K562 (cell line): Measurements from ENCODE around the gene DPH2. TPM values are rescaled to one million over a fixed set of nuclear protein-coding genes. Genes with fewer than 3 reads are reported as not detected.
A peak's percentile ranks its signal among the peaks of the same experiment; 100 is the strongest.

Source experiments
- GABPB2 ChIP-seq: fragments of 250-450 bp; sonication (Bioruptor Pico); conservative IDR thresholded peaks from 2 replicates; pipeline ENCODE4 v1.5.1; 2021; ENCODE audit warnings: mild to moderate bottlenecking
- HCFC1 ChIP-seq: IDR thresholded peaks from 2 replicates; pipeline ENCODE4 v1.6.1; 2012; ENCODE audit warnings: low read depth, low read length, improper control_type of control experiment
- NONO ChIP-seq, 2 experiments: fragments of 200-400 bp in 1 of 2; fragments of 450-650 bp in 1 of 2; formaldehyde crosslinking in 1 of 2; IDR thresholded peaks; 2 replicates each; pipeline ENCODE4 v1.6.1; 2017; ENCODE audit warnings: low read depth in 2 of 2, mild to moderate bottlenecking in 2 of 2, moderate library complexity in 2 of 2, low read length in 1 of 2
- PTBP1 ChIP-seq: fragments of 200-400 bp; formaldehyde crosslinking; IDR thresholded peaks from 2 replicates; pipeline ENCODE4 v1.6.1; 2017; ENCODE audit warnings: low read depth, low read length
- SMAD4 ChIP-seq: fragments of 250-450 bp; sonication (Bioruptor Pico); conservative IDR thresholded peaks from 2 replicates; pipeline ENCODE4 v1.8.0; 2021; ENCODE audit warnings: inconsistent platforms, mild to moderate bottlenecking, moderate library complexity
- ZNF174 ChIP-seq: fragments of 250-450 bp; sonication (Bioruptor Pico); IDR thresholded peaks from 2 replicates; pipeline ENCODE4 v1.4.0; 2020; ENCODE audit warnings: mild to moderate bottlenecking
- ZNF263 ChIP-seq: sonication (generic); formaldehyde crosslinking; IDR thresholded peaks from 2 replicates; pipeline ENCODE4 v1.8.0; 2022; ENCODE audit warnings: mild to moderate bottlenecking, missing genetic modification reagents, borderline replicate concordance
- polyA plus RNA-seq, 8 experiments: library from polyadenylated mRNA; depleted of rRNA in 4 of 8; stranded (reverse) in 5 of 8; unstranded in 3 of 8; fragments of >200 nt; fragmentation: Nextera tagmentation in 2 of 8; fragmentation: Illumina TruSeq in 1 of 8; extraction: Ambion mirVana in 2 of 8; extraction: Trizol in 1 of 8; gene quantifications; 2 replicates each; pipeline versions ENCODE4 v1.2.1 to v1.2.3, GENCODE V29; 2011 to 2014; ENCODE audit warnings: inconsistent platforms in 1 of 8, missing spikeins in 1 of 8
- total RNA-seq, 7 experiments: library from RNA; depleted of rRNA in 6 of 7; stranded (reverse); fragments of >200 nt in 6 of 7; fragmentation: Illumina TruSeq in 2 of 7; extraction: Trizol in 2 of 7; gene quantifications; 2 replicates each; pipeline versions ENCODE4 v1.2.1 to v1.2.3, GENCODE V29; 2011 to 2021; ENCODE audit warnings: low replicate concordance in 1 of 7
- TF ChIP-seq, protein P1 (sequence below), 2 experiments: fragments of 450-650 bp in 1 of 2; sonication (generic) in 1 of 2; formaldehyde crosslinking in 1 of 2; IDR thresholded peaks; 2 replicates each; pipeline versions ENCODE4 v1.7.1 to v1.9.0; 2016 to 2022; ENCODE audit warnings: inconsistent platforms in 1 of 2, mild to moderate bottlenecking in 1 of 2, missing genetic modification reagents in 1 of 2
- TF ChIP-seq, protein P2 (sequence below), 2 experiments: fragments of 450-650 bp; formaldehyde crosslinking in 1 of 2; IDR thresholded peaks; 2 replicates each; pipeline versions ENCODE4 v1.4.0 to v1.6.1; 2014 to 2020; ENCODE audit warnings: mild to moderate bottlenecking in 2 of 2, borderline replicate concordance in 1 of 2, low read depth in 1 of 2

The DPH2 gene
- total and polyA plus RNA-seq, 9 of the 15 experiments (the other 6 are each of a cell fraction or from before 2014, with no cell fraction given): 17.9 to 94.1 (median 68.1) TPM

DNA sequence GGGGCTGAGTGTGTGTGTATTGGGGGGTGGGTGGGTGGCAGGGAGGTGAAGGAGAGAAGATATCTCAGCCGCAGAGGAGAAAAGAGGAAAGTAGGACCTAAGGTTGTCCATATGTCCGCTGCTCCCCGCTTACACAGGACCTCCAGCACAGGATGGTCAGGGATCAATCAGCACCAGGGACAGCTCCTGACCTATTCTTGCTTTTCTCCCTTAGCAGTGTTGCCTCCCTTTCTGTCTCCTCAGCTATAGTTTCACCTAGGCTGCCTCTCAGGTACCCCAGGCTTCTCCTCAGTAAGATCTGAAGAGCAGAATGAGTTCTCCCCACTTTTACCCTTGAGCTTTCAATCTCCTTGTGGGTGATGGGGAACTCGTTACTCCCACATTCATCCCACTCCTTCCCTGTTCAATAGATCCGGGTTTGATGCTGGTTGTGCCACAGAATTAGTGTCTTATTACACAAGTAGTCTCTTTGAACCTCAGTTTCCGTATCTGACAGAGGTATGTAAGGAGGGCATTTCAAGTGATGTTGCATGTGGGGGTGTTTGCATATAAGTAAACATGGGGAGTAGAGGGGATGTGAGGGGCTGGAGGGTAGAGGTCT is 1.4 kb upstream of the DPH2 start (continued):
- TF ChIP-seq PTBP1 (no peak), HCFC1 (0 out of 2 replicates have a peak, but pooled peaks have one; percentile 24), NONO (IDR thresholded peaks at IDR 0.05; ENCODE audit: low read depth in 2 of 2, low read length in 1 of 2) (no peak), SMAD4 (CRISPR knock-in tag) (0 out of 2 replicates have a peak, but pooled peaks have one; percentile 33), GABPB2 (CRISPR knock-in tag) (no peak), ZNF174 (no peak), ZNF263 (CRISPR knock-in tag) (peak; percentile 56)
- TF ChIP-seq, protein P1, sequence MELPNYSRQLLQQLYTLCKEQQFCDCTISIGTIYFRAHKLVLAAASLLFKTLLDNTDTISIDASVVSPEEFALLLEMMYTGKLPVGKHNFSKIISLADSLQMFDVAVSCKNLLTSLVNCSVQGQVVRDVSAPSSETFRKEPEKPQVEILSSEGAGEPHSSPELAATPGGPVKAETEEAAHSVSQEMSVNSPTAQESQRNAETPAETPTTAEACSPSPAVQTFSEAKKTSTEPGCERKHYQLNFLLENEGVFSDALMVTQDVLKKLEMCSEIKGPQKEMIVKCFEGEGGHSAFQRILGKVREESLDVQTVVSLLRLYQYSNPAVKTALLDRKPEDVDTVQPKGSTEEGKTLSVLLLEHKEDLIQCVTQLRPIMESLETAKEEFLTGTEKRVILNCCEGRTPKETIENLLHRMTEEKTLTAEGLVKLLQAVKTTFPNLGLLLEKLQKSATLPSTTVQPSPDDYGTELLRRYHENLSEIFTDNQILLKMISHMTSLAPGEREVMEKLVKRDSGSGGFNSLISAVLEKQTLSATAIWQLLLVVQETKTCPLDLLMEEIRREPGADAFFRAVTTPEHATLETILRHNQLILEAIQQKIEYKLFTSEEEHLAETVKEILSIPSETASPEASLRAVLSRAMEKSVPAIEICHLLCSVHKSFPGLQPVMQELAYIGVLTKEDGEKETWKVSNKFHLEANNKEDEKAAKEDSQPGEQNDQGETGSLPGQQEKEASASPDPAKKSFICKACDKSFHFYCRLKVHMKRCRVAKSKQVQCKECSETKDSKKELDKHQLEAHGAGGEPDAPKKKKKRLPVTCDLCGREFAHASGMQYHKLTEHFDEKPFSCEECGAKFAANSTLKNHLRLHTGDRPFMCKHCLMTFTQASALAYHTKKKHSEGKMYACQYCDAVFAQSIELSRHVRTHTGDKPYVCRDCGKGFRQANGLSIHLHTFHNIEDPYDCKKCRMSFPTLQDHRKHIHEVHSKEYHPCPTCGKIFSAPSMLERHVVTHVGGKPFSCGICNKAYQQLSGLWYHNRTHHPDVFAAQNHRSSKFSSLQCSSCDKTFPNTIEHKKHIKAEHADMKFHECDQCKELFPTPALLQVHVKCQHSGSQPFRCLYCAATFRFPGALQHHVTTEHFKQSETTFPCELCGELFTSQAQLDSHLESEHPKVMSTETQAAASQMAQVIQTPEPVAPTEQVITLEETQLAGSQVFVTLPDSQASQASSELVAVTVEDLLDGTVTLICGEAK (IDR thresholded peaks at IDR 0.05): 0 out of 2 replicates have a peak, but pooled peaks have one; percentile 22
- TF ChIP-seq, protein P1 (CRISPR knock-in tag; IDR thresholded peaks at IDR 0.05): peak; percentile 48; the same call in 1 of the 2 replicates
- TF ChIP-seq, protein P2, sequence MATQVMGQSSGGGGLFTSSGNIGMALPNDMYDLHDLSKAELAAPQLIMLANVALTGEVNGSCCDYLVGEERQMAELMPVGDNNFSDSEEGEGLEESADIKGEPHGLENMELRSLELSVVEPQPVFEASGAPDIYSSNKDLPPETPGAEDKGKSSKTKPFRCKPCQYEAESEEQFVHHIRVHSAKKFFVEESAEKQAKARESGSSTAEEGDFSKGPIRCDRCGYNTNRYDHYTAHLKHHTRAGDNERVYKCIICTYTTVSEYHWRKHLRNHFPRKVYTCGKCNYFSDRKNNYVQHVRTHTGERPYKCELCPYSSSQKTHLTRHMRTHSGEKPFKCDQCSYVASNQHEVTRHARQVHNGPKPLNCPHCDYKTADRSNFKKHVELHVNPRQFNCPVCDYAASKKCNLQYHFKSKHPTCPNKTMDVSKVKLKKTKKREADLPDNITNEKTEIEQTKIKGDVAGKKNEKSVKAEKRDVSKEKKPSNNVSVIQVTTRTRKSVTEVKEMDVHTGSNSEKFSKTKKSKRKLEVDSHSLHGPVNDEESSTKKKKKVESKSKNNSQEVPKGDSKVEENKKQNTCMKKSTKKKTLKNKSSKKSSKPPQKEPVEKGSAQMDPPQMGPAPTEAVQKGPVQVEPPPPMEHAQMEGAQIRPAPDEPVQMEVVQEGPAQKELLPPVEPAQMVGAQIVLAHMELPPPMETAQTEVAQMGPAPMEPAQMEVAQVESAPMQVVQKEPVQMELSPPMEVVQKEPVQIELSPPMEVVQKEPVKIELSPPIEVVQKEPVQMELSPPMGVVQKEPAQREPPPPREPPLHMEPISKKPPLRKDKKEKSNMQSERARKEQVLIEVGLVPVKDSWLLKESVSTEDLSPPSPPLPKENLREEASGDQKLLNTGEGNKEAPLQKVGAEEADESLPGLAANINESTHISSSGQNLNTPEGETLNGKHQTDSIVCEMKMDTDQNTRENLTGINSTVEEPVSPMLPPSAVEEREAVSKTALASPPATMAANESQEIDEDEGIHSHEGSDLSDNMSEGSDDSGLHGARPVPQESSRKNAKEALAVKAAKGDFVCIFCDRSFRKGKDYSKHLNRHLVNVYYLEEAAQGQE (IDR thresholded peaks at IDR 0.05; ENCODE audit: borderline replicate concordance): peak; percentile 99
- TF ChIP-seq, protein P2 (CRISPR knock-in tag; IDR thresholded peaks at IDR 0.05; ENCODE audit: low read depth): peak; percentile 96
